ENCODE measurements around the gene CEACAM16.
A peak's percentile ranks its signal among the peaks of the same experiment; 100 is the strongest.
"Not testable (repeated sequence)": the region's sequence is repeated elsewhere in the genome, so short reads cannot be mapped to it uniquely, and the experiment has no call there.

The CEACAM16 gene

DNA sequence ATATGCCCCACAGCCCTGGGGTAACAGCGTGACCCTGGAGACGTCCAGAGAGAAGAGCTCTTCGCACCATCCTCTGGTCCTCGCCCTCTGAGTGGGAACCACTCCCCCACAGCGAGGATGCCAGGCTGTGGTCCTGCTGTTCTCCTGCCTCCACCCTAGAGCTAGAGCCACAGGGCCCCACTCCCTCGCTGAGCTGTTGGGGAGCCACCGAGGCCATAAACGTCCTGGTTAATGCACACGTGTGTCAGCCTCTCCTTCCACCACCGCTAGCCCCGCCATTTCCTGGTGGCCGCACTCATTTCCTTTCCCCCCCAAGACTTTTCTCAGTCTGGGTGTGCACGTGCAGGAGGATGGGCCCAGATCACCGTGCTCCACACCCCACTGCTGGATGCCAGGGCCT lies 11.5 kb downstream of the CEACAM16 start:
- TF ChIP-seq, protein P1, sequence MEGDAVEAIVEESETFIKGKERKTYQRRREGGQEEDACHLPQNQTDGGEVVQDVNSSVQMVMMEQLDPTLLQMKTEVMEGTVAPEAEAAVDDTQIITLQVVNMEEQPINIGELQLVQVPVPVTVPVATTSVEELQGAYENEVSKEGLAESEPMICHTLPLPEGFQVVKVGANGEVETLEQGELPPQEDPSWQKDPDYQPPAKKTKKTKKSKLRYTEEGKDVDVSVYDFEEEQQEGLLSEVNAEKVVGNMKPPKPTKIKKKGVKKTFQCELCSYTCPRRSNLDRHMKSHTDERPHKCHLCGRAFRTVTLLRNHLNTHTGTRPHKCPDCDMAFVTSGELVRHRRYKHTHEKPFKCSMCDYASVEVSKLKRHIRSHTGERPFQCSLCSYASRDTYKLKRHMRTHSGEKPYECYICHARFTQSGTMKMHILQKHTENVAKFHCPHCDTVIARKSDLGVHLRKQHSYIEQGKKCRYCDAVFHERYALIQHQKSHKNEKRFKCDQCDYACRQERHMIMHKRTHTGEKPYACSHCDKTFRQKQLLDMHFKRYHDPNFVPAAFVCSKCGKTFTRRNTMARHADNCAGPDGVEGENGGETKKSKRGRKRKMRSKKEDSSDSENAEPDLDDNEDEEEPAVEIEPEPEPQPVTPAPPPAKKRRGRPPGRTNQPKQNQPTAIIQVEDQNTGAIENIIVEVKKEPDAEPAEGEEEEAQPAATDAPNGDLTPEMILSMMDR (conservative IDR thresholded peaks at IDR 0.05; ENCODE audit: low read depth, low read length): no peak
- no peak for DNase-seq (ENCODE audit: low read depth)
- no peak overlapping the region for H3K4me3 ChIP-seq (ENCODE audit: low read depth, low read length)

DNA sequence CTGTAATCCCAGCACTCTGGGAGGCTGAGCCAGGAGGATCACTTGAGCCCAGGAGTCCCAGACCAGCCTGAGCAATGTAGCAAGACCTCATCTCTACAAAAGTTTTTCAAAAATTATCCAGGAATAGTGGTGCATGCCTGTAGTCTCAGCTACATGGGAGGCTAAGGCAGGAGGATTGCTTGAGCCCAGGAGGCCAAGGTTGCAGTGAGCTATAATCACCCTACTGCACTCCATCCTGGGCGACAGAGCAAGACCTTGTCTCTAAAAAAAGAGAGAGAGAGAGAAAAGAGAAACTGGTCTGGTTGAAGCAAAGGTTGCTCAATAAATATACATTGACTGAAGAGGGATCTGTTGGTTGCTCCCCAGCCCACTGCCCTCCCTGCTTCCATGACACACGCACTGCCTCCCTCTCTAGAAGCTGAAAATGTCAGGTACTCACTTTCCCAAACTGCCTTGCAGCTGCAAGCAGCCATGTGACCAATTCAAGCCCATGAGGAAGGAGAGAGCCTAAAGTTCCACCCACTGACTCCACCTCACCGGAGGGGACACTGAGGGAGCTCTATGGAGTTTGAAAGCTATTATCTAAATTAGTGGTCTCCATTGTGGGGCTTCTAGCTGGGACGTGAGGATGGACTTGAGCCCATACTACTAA lies 14.0 kb downstream of the CEACAM16 start:
- peak; percentile 39 for DNase-seq (ENCODE audit: low read depth)
- H3K4me3 ChIP-seq (ENCODE audit: low read depth, low read length): no peak overlapping the region
- TF ChIP-seq, protein P1 (conservative IDR thresholded peaks at IDR 0.05; ENCODE audit: low read depth, low read length): no peak

DNA sequence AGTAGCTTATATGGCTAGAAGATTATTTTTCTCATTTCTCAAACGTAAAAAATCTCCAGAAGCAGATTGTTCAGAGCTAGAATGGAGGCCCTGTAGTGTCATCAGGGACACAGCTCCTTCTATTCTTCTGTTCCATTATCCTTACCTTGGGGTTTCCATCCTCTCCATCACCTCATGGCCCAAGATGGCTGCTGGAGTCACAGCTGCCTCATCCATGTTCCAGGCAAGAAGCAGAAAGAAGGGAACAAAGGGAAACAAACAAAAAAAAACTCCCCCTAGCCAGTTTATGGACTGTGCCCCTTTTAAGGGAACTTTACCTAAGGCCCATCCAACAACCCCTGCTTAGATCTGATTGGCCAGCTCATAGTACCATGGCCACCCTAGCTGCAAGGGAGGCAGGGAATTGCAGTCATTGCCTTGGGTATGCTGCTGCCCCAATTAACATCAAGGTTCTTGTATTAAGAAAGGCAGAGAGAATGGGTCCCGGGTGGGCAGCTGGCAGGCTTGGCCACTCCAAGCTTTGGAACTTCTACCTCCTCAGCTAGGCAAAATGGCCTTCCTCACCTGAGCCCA lies 15.7 kb downstream of the CEACAM16 start:
- no peak overlapping the region for H3K4me3 ChIP-seq (ENCODE audit: low read depth, low read length)
- DNase-seq (ENCODE audit: low read depth): no peak
- TF ChIP-seq, protein P1 (conservative IDR thresholded peaks at IDR 0.05; ENCODE audit: low read depth, low read length): no peak

DNA sequence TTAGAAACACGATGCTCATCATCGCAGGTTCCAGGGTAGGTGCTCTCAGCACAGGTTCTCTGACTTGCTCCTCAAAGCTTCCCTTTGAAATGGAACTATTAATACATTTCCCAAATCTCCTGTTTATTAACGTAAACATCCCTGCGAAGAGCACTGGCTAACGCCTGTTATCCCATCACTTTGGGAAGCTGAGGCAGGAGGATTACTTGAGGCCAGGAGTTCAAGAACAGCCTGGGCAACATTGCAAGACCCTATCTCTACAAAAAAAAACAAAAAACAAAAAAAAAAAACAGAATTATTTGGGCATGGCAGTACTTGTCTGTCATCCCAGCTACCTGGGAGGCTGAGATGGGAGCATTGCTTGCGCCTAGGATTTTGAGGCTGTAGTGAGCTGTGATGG lies 18.7 kb downstream of the CEACAM16 start:
- TF ChIP-seq, protein P1 (conservative IDR thresholded peaks at IDR 0.05; ENCODE audit: low read depth, low read length): no peak
- DNase-seq (ENCODE audit: low read depth): no peak
- no peak overlapping the region for H3K4me3 ChIP-seq (ENCODE audit: low read depth, low read length)

DNA sequence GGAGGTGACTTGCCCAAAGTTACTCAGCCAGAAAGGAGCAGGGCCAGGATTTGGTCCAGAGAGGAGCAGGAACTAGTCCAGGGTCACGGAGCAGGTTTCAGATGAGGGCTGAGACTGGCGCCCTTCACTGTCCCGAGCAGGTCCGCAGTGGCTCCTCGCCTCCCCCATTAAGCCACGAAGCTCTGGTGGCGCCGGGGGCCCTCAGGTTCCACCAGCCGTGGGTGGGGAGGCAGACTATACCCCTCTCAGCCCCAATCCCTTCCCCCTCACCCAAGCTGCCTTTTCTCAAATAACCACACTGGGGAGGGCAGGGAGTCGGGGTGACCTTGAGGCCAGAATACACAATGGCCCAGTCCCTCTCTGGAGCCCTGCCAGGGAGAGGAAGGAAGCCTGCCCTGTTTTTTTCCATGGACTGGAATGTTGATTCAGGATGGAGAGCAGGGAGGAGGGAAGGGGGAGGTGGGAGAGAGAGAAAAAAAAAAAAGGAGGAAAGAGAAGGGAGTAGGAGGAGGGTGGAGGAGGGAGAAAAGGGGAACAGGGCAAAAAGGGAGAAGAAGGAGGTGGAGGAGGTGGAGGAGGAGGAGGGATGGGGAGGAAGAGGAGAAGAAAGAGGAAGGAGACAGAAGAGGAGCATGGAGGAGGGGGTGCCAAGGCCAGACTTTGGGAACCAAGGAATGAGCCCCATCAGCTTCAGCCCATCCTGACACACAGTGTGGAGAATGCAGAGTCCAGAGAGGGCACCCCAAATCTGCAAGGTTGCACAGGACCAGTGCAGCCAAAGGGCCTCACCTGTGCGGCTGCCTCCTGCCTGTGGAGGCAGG lies 19.7 kb downstream of the CEACAM16 start:
- no peak for DNase-seq (ENCODE audit: low read depth)
- TF ChIP-seq, protein P1 (conservative IDR thresholded peaks at IDR 0.05; ENCODE audit: low read depth, low read length): no peak
- H3K4me3 ChIP-seq (ENCODE audit: low read depth, low read length): no peak overlapping the region

DNA sequence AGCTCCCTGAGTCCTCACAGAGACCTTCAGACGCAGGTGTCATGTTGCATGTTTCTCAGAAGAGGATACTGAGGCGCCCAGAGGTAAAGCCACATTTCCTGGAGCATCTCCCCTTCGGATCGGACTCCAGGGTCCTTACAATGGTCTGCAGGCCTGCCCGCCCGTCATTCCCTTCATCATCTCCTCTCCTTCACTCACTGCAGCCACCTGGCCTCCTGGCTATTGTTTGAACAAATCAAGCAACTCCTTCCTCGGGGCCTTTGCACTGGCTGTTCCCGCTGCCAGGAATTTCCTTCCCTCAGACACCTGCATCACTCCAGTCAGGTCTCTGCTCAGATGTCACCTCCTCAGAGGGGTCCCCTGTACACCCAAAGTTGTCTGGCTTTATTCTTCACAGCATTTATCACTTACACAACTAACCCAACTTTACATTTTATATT lies 20.3 kb downstream of the CEACAM16 start:
- TF ChIP-seq, protein P1 (conservative IDR thresholded peaks at IDR 0.05; ENCODE audit: low read depth, low read length): no peak
- no peak for DNase-seq (ENCODE audit: low read depth)
- H3K4me3 ChIP-seq (ENCODE audit: low read depth, low read length): no peak overlapping the region

DNA sequence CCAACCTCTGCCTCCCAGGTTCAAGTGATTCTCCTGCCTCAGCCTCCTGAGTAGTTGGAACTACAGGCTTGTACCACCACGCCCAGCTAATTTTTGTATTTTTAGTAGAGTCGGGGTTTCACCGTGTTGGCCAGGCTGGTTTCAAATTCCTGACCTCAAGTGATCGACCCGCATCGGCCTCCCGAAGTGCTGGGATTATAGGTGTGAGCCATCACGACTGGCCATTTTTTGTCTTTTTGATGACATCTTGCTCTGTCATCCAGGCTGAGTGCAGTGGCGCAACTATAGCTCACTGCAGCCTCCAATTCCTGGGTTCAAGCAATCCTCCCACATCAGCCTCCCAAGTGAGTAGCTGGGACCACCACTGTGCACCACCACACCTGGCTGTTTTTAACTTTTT lies 21.4 kb downstream of the CEACAM16 start:
- not testable (repeated sequence) for H3K4me3 ChIP-seq (ENCODE audit: low read depth, low read length); DNase-seq (ENCODE audit: low read depth)

All from choroid plexus epithelial cell (primary cell).